ENCODE measurements around the gene GAK.

Gene GAK

DNA sequence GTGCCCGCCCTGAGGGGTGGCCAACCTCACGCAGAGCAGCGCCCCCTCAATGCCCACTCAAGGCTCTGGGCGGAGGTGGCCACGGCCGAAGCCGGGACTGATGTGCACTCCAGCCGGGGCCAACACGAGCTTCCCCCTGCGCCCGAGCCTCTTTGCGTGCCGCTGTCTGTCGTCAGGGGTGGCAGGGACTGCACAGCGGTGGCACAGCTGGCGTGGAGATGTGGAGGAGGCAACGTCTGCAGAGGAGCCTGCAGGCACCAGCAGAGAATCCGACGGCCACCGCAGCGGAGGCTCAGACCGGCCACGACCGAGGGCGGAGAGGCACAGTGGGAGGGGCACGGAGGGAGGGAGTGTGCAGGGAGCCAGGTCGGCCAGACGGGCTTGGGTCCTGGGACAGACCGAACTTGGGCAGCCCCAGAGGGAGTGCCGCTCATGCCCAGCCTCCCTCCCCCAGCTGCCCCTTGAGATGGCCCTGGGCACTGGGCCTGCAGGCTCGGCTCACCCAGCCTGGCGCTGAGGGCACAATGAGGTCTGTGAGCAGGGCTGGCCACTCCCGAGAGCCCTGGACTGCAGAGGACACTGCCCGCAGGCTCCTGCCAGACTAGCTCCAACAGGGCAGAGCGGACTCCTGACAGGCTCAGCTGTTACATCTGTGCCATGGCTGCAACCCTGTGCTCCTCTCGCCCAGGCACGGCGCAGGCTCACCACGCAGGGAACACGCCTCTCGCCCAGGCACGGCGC, 59.7 kb downstream of the GAK start:
- DNase-seq (ENCODE audit: low read depth in 2 of 2) = no peak

DNA sequence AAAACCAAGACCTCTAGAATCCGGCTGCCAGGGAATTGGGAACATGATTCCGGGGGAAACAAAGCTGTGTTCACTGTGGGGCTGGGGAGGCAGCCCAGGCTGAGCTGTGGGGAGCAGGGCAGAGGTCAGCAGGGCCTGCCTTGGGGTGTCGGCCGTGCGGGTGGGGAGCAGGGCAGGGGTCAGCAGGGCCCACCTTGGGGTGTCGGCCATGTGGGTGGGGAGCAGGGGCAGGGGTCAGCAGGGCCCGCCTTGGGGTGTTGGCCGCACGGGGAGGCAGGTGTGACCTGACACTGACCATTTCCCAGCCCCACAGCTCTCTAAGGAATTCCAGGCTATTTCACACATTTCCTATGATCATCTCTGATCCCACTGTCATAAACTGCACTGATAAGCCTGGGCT, 60.6 kb downstream of the GAK start:
- no peak for DNase-seq (ENCODE audit: low read depth in 2 of 2)

DNA sequence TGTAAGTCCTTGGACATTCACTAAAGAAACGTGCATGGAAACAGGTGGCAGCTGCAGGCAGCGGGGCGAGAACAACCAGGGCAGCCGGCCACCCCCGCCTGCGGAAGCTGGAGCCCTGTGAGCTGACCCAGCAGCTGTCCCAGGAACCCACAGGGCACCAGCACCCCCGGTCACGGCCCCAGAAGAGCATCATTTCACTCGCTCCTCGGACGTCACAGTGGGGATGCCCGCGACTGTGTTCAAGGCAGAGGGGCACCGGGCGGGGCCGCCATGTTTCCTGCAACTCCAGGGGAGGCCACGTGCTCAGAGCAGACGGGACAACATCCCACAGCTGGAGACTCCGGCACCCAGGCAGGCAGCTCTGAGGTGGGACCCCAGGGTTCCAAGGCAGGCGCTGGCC, 61.2 kb downstream of the GAK start:
- no peak for DNase-seq (ENCODE audit: low read depth in 2 of 2)

DNA sequence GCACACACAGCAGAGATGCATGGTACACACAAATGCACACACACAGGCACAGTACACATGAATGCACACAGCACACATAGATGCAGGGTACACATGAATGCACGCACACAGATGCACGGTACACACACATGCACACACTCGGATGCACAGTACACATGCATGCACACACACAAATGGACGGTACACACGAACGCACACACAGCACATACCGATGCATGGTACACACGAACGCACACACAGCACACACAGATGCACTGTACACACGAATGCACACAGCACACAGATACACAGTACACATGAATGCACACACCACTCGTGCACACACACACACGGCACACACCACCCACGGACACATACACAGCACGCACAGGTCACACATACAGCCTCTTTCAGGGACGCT, 62.3 kb downstream of the GAK start:
- no peak for DNase-seq (ENCODE audit: low read depth in 2 of 2)

DNA sequence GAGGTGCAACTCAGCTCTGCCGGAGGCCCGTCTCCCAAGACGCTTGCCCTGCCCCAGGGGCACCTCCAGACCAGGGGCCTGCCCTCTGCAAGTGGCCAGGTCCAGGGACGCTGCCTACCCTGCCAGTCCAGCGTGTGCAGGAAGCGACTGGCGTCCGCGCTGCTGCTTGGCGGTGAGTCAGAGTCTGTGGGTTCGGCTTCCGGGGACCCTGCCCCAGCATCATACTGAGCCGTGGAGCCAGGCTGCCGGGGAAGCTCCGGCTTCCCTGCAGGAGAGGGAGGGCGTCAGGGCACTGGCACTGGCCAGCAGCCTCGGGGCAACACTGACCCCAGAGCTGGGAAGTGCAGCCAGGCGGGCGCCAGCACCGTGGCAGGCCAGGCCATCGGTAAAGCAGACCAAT, 63.7 kb downstream of the GAK start:
- no peak for DNase-seq (ENCODE audit: low read depth in 2 of 2)

DNA sequence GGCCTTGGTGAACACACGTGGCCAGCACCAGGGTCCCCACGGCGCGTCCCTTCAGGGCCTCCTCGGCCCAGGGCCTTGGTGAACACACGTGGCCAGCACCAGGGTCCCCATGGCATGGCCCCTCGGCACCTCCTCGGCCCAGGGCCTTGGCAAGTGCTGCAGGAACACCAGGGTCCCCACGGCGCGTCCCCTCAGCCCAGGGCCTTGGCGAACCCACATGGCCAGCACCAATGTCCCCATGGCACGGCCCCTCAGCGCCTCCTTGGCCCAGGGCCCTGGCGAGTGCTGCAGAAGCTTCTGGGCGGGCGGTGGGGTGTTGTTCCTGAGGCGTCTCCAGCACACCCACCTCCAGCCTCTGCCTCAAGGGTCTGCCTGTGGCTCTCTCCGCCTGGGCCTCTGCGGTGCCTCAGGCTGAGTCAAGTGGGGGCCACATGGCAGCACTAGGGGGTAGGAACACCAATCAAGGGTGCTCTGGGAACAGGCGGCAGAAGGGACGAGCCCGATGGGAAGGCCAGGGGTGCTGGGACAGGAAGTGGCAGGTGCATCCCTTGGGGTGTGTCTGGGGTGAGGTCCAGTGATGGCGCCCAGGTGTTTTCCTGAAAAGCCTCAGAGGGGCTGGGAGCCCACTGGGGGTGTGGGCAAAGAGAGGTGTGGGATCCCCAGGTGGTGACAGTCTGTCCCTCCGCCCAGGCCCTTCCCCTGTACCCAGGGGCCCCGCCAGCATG, 64.4 kb downstream of the GAK start:
- DNase-seq (ENCODE audit: low read depth in 2 of 2) = no peak

DNA sequence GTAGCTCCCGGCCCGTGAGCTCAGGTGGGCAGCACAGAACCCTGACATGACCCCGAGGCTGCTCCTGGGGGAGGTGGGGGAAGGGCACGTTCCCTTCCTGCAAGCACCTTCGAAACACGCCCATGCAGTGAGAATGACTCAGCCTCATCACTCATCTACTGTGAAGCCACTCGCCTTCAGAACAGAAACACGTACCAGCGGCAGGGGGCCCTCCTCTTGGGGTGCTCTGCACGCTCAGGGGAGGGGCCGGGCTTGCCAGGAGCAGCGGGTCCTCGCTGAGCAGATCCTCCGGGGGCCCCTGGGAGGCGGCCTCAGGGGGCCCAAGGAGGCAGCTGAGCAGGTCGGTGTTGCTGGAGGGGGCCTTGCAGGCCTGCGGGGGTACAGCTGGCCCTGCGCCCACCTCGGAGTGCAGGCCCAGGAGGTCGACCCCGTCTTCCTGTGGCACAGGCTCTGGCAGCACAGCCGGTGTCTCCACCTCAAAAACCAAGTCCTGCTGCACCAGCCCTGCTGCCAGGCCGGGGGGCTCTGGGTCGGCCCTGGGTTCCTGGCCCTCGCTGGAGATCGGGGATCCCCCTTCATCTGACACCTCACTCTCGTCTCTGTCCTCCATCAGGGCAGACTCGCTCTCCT, 65.2 kb downstream of the GAK start:
- peak in 1 of 2 donors; percentile 18 for DNase-seq (ENCODE audit: low read depth in 2 of 2)

DNA sequence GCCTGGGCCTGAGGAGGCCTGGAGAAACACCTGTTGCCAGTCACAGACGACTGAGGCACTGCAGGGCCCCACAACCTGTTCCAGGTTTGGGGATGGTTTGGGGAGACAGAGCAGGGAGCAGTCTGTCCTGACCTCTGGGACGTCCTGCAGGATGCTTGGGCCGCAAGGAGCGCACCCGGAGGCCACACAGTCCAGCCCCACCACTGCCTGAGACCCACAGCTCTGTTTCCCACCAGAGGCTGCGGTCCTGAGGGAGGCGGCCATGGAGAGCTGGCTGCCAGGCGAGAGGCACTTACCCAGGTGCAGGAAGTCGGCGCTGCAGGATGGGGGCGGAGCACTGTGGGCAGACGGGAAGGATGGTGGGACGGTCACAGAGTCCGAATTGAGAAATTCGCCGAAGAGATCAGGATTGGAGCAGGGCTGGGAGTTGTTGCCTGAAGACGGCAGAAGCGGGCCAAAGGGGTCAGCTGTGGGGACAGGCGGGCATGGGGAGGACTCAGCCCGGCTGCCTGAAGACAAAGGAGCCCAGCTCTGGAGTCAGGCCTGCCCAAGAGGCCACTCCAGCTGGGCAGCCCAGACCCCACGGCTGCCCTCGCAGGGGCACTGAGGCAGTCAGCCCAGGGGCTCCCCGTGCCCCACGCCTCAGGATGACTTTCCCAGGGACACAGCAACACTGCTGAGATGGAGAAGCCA, 65.9 kb downstream of the GAK start:
- no peak for DNase-seq (ENCODE audit: low read depth in 2 of 2)

DNA sequence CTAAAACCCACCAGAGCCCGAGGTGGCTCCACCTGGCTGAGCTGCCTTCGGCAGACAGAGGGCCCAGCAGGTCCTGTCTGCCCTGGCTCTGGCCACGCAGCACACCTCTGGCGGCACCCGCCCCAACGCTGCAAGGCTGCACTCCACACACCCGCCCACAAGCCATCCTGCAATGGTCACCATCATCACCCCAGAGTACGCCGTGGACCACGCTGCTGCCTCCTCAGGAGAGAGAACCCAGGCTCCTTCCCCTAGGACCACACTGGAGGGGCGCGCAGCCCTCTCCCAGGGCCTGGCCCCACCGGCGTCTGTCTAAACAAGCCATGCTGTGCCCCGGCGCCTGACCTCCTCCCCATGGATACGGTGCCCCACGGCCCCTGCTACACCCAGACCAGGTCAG, 66.5 kb downstream of the GAK start:
- DNase-seq (ENCODE audit: low read depth in 2 of 2) = no peak

DNA sequence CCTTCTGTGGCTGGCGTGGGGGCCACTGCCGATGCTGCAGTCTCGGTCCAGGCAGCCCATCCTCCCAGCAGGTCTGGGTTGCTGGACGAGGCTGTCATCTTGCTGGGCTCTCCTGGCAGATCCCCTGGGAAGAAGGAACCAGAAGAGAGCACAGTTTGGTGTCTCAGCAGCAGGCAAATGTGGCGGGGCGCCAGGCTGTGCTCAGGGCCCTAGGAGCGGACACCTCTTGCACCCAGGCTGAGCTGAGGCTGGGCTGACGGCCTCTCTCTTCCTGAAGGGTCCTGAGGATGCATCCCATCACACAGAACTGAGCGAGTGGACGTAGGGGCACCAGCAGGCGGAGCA, 67.0 kb downstream of the GAK start:
- DNase-seq (ENCODE audit: low read depth in 2 of 2) = no peak

DNA sequence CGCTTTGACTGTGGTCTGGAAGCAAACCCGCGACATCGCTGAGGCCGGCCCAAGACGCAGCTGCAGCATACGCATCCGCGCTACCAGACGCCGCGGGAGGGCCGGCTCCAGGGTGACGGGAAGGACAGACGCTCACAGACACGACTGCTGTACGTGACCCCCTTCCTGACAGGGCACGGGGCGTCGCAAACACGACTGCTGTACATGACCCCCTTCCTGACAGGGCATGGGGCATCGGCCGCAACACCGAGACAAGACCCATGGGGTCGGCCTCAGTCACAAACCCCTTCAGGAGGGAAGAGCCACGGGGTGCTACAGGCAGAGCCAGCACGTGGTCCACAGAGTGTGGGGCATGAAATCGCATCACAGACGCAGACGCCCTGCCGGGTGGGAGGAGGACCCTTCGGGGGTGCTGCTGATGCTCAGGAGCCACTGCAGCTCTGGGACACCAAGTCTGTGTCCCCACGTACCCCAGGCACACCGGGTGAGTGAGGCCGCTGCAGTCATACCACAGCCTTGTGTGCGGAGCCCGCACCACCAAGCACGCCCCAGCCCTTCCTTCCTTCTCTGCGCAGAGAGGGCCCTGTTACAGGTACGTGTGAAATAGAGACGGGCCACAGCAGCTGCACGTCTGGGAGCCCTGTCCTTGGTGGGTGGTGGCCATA, 67.5 kb downstream of the GAK start:
- no peak for DNase-seq (ENCODE audit: low read depth in 2 of 2)

DNA sequence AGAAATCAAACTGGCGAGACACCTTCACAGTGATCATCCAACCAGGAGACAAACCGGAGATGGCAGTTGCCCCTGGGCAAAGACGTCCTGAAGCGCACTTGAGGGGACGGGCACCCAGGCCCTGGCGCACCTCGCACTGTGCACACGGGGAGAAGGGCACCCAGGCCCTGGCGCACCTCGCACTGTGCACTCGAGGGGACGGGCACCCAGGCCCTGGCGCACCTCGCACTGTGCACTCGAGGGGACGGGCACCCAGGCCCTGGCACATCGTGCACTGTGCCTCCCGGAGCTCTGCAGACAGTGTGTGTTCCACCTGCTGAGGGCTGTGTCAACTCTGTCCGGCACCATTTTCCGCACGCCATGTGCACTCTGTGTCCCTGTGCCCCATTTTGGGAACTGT, 71.6 kb downstream of the GAK start:
- no peak for DNase-seq (ENCODE audit: low read depth in 2 of 2)

DNA sequence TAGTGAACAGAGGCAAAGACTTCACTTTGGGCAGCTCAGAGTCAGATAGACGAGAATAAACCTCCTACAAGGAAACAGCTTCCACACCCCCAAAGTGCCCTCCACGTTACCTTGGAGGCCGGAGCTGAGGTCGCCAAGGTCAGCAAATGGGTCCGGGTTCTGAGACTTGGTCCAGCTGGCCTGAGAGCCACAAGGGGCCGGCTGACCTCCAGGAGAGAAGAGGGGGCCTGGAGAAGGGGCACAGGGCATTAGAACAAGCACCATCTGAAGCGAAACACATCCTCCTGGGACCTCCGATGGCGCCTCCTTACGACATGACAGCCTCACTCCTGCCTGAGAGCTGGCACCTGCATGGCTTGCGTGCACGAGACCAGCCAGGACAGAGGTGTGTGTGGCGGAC, 72.6 kb downstream of the GAK start:
- DNase-seq (ENCODE audit: low read depth in 2 of 2) = no peak

DNA sequence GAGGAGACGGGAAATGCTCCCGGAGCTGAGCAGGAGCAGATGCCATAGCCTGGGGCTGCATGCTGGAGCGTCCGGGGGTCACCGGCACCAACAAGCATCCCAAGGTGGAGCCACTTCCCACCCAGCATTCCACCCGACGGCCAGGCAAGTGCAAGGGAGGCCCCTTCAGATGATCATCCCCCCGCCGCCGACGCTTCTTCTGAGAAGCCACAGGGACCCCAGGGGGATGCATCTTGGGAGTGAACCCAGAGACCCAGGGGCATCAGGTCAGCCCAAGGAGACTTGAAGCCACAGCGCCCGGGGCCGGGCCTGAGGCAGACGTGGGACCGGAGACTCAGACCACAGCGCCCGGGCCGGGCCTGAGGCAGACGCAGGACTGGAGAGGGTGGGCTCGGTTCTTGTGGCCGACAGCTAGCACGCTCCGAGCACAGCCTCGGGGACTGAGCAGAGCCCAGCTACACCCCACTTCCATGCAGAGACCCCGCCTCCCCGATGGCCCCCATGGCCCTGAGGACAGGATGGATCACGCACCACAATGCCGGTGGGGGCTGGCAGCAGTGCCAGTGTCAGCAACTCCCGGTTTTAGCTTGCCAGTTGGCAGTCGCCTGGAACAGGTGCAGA, 73.2 kb downstream of the GAK start:
- DNase-seq (ENCODE audit: low read depth in 2 of 2) = no peak

DNA sequence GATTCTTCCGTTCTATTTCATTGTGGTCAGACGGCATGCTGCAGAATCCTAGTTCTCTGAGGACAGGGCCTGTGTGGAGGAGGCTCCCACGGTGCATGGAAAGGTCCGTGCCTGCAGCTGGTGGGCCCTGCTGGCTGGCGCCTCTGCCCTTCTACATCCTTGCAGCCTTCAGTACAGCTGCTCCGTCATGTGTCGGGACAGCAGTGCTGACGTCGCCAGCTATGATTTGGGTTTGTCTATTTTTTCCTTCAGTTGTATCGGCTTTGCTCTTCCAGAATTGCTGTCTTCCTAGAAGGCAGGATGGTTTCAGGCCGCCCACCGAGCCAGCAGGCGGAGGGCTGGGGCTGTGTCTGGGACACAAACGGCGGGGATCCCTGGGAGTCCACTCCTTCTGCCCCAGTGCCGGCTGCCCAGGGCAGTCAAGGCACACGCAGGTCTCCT, 74.1 kb downstream of the GAK start:
- no peak for DNase-seq (ENCODE audit: low read depth in 2 of 2)

DNA sequence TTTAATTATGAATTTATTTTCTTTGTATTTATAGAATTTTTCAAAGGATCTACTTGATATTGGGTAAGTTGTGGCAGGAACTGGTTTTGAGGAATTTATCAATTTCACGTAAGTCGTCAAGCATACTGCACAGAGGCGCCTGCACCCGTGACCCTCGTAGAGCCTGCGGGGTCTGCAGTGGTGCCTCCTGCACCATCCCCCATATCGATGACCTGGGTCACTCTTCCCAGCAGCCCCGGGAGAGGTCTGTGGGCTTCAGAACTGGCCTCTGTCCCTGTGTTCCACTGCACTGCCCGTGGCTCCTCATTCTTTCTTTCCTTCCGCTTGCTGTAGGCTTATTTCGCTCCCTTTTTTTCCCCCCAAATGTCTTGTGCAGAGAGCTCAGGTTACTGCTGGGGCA, 74.7 kb downstream of the GAK start:
- no peak for DNase-seq (ENCODE audit: low read depth in 2 of 2)

DNA sequence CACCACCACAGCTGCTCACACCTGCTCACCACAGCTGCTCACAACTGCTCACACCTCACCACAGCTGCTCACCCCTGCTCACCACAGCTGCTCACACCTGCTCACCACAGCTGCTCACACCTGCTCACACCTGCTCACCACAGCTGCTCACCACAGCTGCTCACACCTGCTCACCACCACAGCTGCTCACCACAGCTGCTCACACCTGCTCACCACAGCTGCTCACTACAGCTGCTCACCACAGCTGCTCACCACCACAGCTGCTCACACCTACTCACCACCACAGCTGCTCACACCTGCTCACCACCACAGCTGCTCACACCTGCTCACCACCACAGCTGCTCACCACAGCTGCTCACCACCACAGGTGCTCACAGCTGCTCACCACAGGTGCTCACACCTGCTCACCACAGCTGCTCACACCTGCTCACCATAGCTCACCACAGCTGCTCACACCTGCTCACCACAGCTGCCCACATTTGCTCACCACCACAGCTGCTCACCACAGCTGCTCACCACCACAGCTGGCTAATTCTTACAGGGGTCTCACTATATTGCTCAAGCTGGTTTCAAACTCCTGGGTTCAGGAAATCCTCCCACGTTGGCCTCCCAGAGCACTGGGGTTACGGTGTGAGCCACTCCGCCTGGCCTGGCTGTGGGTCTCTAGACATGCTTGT, 75.8 kb downstream of the GAK start:
- DNase-seq (ENCODE audit: low read depth in 2 of 2) = no peak

DNA sequence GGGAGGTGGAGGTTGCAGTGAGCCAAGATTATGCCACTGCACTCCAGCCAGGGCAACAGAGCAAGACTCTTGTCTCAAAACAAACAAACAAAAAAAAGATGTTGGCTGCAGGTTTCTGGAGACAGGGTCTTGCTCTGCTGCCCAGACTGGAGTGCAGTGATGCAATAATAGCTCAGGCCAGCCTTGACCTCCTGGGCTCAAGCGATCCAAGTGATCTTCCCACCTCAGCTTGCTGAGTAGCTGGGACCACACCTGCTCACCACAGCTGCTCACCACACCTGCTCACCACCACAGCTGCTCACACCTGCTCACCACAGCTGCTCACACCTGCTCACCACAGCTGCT, 76.3 kb downstream of the GAK start:
- no peak for DNase-seq (ENCODE audit: low read depth in 2 of 2)

DNA sequence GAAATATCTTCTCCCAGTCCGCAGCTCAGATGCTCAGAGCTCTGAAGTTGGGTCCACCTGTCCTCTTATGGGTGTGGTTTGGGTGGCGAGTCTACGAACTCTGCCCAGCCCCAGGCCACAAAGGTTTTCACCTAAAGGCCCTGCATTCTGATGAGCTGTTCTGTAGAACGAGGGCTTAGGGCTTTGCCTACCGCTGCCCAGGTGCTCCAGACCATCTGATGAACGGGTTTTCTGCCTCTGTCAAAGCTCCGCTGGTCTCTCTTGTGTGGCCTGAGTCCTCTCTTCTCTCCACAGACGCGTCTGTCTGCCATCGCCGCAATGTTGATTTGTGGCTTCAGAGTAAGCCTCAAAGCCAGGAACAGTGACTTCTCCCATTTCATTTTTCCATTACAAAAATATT, 77.8 kb downstream of the GAK start:
- DNase-seq (ENCODE audit: low read depth in 2 of 2) = no peak

DNA sequence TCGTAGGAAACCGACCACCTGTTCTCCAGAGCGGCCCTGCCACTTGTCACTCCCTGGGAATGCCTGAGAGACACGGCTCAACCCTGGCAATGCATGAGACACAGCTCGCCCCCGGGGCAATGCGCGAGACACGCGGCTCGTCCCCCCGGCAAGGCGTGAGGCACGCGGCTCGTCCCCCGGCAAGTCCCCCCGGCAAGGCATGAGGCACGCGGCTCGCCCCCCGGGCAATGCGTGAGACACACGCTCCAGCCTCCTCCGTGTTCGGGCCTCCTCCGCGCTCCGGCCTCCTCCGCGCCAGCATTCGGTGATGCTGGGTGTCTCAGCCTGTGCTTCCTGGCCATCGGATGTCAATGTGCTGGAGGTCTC, 78.7 kb downstream of the GAK start:
- DNase-seq (ENCODE audit: low read depth in 2 of 2) = no peak

DNA sequence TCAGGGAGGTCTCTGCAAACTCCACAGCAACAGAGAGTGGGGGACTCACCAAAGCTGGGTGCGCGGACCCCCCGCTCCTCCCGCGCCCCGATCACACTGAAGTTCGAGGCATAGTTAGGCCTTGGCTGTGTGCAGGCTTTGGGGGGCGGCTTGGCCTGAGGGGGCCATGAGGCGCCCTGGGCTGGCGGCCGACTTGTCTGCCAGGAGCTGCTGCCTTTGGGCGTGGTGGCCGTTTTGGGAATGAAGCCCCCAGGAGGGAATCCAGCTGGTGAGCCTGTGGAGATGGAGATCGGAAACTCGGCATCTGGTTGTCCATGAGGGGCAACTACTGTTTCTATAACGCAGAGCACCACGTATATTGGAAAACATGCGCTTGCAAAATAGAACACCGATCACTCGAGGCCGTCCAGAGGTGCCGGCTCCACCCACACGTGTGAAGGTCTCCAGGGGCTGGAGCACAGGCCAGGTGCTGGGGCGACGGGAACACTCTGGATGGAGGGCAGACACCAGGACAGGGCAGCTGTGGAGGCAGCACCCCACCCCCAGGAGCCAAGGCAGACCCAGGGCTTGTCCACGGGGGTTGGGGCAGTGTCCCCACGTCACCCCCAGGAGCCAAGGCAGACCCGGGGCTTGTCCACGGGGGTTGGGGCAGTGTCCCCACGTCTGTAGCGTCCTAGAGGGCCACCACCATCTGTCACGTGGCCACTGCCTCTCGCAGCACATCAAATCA, 80.2 kb downstream of the GAK start:
- DNase-seq (ENCODE audit: low read depth in 2 of 2) = no peak
